GM18909 (cell line): ENCODE results near the gene NEK5.
A peak's percentile ranks its signal among the peaks of the same experiment; 100 is the strongest.
"Not testable (repeated sequence)": the region's sequence is repeated elsewhere in the genome, so short reads cannot be mapped to it uniquely, and the experiment has no call there.

Experiments
- ATAC-seq: cut with Tn5 transposase; IDR thresholded peaks from one replicate; pipeline ENCODE4 v1.9.1; 2021; ENCODE audit warnings: mild to moderate bottlenecking; ENCODE audit not compliant: unreplicated experiment, poor library complexity

NEK5 gene

GRCh38 chr13:52128714-52129700 lies at the start of gene NEK5:
Gene NEK5 (minus strand): TSS chr13:52129073. CDS start chr13:52127482, 1,591 bp downstream.
- ATAC-seq = peak; percentile 65

GRCh38 chr13:52177276-52177675 lies 48.4 kb upstream of the NEK5 start:
- ATAC-seq = no peak

GRCh38 chr13:52173970-52174369 lies 45.1 kb upstream of the NEK5 start:
- not testable (repeated sequence) for ATAC-seq

GRCh38 chr13:52173373-52173772 lies 44.5 kb upstream of the NEK5 start:
- no peak for ATAC-seq

GRCh38 chr13:52171686-52172085 lies 42.8 kb upstream of the NEK5 start:
- not testable (repeated sequence) for ATAC-seq

GRCh38 chr13:52170828-52171391 lies 42.0 kb upstream of the NEK5 start:
- ATAC-seq = not testable (repeated sequence)

GRCh38 chr13:52169839-52170238 lies 41.0 kb upstream of the NEK5 start:
- no peak for ATAC-seq

- ATAC-seq = no peak
Observed at GRCh38 chr13:52165411-52165810, 36.5 kb upstream of the NEK5 start.

GRCh38 chr13:52164989-52165388 lies 36.1 kb upstream of the NEK5 start:
- no peak for ATAC-seq

- ATAC-seq = not testable (repeated sequence)
Observed at GRCh38 chr13:52163878-52164277, 35.0 kb upstream of the NEK5 start.

GRCh38 chr13:52162279-52163101 lies 33.6 kb upstream of the NEK5 start:
- ATAC-seq = no peak

GRCh38 chr13:52161181-52161646 lies 32.3 kb upstream of the NEK5 start:
- no peak for ATAC-seq

- no peak for ATAC-seq
Observed at GRCh38 chr13:52160506-52160905, 31.6 kb upstream of the NEK5 start.

- no peak for ATAC-seq
Observed at GRCh38 chr13:52160053-52160452, 31.2 kb upstream of the NEK5 start.

- peak; percentile 79 for ATAC-seq
Observed at GRCh38 chr13:52159159-52159982, 30.5 kb upstream of the NEK5 start, which contains the start of gene NEK3. Gene NEK3 (minus strand): TSS chr13:52159597. CDS start chr13:52156191, 3,406 bp downstream.

- peak; percentile 23 for ATAC-seq
Observed at GRCh38 chr13:52158629-52159158, 29.8 kb upstream of the NEK5 start.

- ATAC-seq = no peak
Observed at GRCh38 chr13:52156724-52157261, 27.9 kb upstream of the NEK5 start.

- ATAC-seq = no peak
Observed at GRCh38 chr13:52155177-52155576, 26.3 kb upstream of the NEK5 start.

GRCh38 chr13:52147225-52147624 lies 18.4 kb upstream of the NEK5 start:
- no peak for ATAC-seq
